Natural killer cell (primary cell): ENCODE data around the gene RSRP1. TPM values are rescaled to one million over a fixed set of nuclear protein-coding genes. Genes with fewer than 3 reads are reported as not detected.
"Not testable (repeated sequence)": the region's sequence is repeated elsewhere in the genome, so short reads cannot be mapped to it uniquely, and the experiment has no call there.

Experiments
- ATAC-seq, 3 donors: fragments of 150-1000 bp in 2 of 3; fragments of 200-7000 bp in 1 of 3; cut with Tn5 transposase; 1 replicate in 1 of 3; 2 replicates in 2 of 3; pipeline ENCODE4 v1.10.0; 2021; ENCODE audit warnings: mild to moderate bottlenecking in 2 of 3, moderate library complexity in 2 of 3
- DNase-seq, 2 donors: peaks; one replicate each; pipeline versions ENCODE4 v3.0.0 to v3.0.0-alpha.2; 2013 to 2021; ENCODE audit warnings: mixed read lengths in 1 of 2
- H3K27ac ChIP-seq: one replicate; pipeline ENCODE4 v1.5.1; 2013; ENCODE audit warnings: mild to moderate bottlenecking, low read length
- H3K27me3 ChIP-seq: one replicate; pipeline ENCODE4 v1.6.1; 2013; ENCODE audit warnings: low read length; ENCODE audit not compliant: control insufficient read depth, insufficient read depth
- H3K36me3 ChIP-seq: one replicate; pipeline ENCODE4 v1.6.1; 2013; ENCODE audit warnings: low read length; ENCODE audit not compliant: control insufficient read depth, insufficient read depth
- H3K4me1 ChIP-seq: one replicate; pipeline ENCODE4 v1.6.1; 2013; ENCODE audit warnings: low read length; ENCODE audit not compliant: control insufficient read depth, insufficient read depth
- H3K4me3 ChIP-seq: one replicate; pipeline ENCODE4 v1.5.1; 2013; ENCODE audit warnings: low read length
- H3K9me3 ChIP-seq: one replicate; pipeline ENCODE4 v1.6.1; 2013; ENCODE audit warnings: low read length; ENCODE audit not compliant: control insufficient read depth, insufficient read depth
- H3K27ac Mint-ChIP-seq, 2 donors: one replicate each; pipeline ENCODE4 v1.8.0; 2022; ENCODE audit warnings: mild to moderate bottlenecking in 2 of 2, mixed read lengths in 2 of 2, moderate library complexity in 1 of 2
- H3K27me3 Mint-ChIP-seq, 2 donors: one replicate each; pipeline ENCODE4 v1.8.0; 2022; ENCODE audit warnings: low read depth in 2 of 2, mixed read lengths in 2 of 2
- H3K36me3 Mint-ChIP-seq: one replicate; pipeline ENCODE4 v1.8.0; 2022; ENCODE audit warnings: mixed read lengths
- H3K4me1 Mint-ChIP-seq, 2 donors: one replicate each; pipeline ENCODE4 v1.8.0; 2022; ENCODE audit warnings: mixed read lengths in 2 of 2
- H3K4me3 Mint-ChIP-seq: one replicate; pipeline ENCODE4 v1.8.0; 2022; ENCODE audit warnings: mild to moderate bottlenecking, moderate library complexity, mixed read lengths
- H3K9me3 Mint-ChIP-seq, 2 donors: one replicate each; pipeline ENCODE4 v1.8.0; 2022; ENCODE audit warnings: mixed read lengths in 2 of 2
- WGBS: methylation state at CpG from one replicate; pipeline ENCODE4 v1.1.7; 2013; ENCODE audit warnings: missing lambda C conversion rate; ENCODE audit not compliant: insufficient coverage; 5-methylcytosine and 5-hydroxymethylcytosine counted together
- intact Hi-C: fragments of 100-400 bp; cut with micrococcal nuclease; formaldehyde crosslinking; loops from one replicate; pipeline ENCODE4 v1.14.2; 2022
- total RNA-seq, 4 donors: library from RNA; stranded (reverse); fragments of 120-200 nt in 1 of 4; gene quantifications; one replicate each; pipeline versions ENCODE4 v1.2.3 to v1.2.4, GENCODE V29; 2013 to 2022

The RSRP1 gene
- total RNA-seq, 3 donors from 2014 or later (not counting 1 experiment from before 2014, with no cell fraction given) = 473 to 602 (median 589) TPM

DNA sequence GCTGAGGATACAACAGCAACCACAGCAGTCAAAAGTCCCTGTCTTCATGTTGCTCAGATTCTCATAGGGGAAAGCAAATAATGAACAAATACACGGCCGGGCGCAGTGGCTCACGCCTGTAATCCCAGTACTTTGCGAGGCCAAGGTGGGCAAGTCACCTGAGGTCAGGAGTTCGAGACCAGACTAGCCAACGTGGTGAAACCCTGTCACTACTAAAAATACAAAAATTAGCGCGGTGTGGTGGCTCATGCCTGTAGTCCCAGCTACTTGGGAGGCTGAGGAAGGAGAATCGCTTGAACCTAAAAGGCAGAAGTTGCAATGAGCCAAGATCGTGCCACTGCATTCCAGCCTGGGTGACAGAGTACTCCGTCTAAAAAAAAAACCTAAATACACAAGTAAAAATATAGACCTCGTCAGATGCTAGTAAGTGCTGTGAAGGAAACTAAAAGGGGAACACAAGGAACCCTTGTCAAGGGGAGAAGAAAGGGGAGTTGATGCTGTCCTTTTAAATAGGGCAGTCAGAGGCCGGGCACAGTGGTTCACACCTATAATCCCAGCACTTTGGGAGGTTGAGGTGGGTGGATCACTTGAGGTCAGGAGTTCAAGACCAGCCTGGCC lies 21.0 kb upstream of the RSRP1 start:
- ATAC-seq, intact Hi-C loops, H3K36me3 ChIP-seq, DNase-seq, H3K9me3 ChIP-seq, H3K9me3 Mint-ChIP-seq, H3K36me3 Mint-ChIP-seq, H3K4me1 ChIP-seq, H3K4me1 Mint-ChIP-seq, H3K27me3 ChIP-seq, H3K4me3 Mint-ChIP-seq, H3K27me3 Mint-ChIP-seq: not testable (repeated sequence)
- H3K4me3 ChIP-seq = peak overlapping the region; percentile 19
- peak overlapping the region; percentile 47 for H3K27ac ChIP-seq
- 2% methylated on average over 6 of the region's 14 CpGs for WGBS
- H3K27ac Mint-ChIP-seq = peak overlapping the region in 1 of 2 donors; percentile 83

- peak overlapping the region; percentile 83 for H3K27ac ChIP-seq
- H3K4me1 ChIP-seq, H3K9me3 Mint-ChIP-seq, H3K9me3 ChIP-seq, intact Hi-C loops, H3K36me3 ChIP-seq, H3K36me3 Mint-ChIP-seq, H3K27me3 ChIP-seq, H3K27me3 Mint-ChIP-seq, H3K4me1 Mint-ChIP-seq, H3K4me3 Mint-ChIP-seq: not testable (repeated sequence)
- ATAC-seq (peak; percentile 81 to 92 (median 88)), DNase-seq (peak in 1 of 2 donors; percentile 84)
- peak overlapping the region in 1 of 2 donors; percentile 83 for H3K27ac Mint-ChIP-seq
- 0% methylated on average over 19 of the region's 56 CpGs for WGBS
- peak overlapping the region; percentile 54 for H3K4me3 ChIP-seq
Observed at GRCh38 chr1:25267288-25268142, 20.3 kb upstream of the RSRP1 start.

- Histone ChIP-seq H3K27ac (peak overlapping the region; percentile 83), H3K4me3 (peak overlapping the region; percentile 54)
- H3K4me1 ChIP-seq, H3K27me3 Mint-ChIP-seq, H3K9me3 Mint-ChIP-seq, intact Hi-C loops, H3K4me1 Mint-ChIP-seq, H3K9me3 ChIP-seq, H3K36me3 Mint-ChIP-seq, H3K36me3 ChIP-seq, H3K4me3 Mint-ChIP-seq, DNase-seq, H3K27me3 ChIP-seq: not testable (repeated sequence)
- H3K27ac Mint-ChIP-seq = peak overlapping the region in 1 of 2 donors; percentile 79
- peak; percentile 24 to 36 (median 32) for ATAC-seq
- whole genome bisulfite sequencing = 0% methylated on average over 4 of the region's 45 CpGs
Observed at GRCh38 chr1:25266554-25267287, 19.5 kb upstream of the RSRP1 start.

GRCh38 chr1:25260336-25260735 lies 13.1 kb upstream of the RSRP1 start:
- H3K27me3 ChIP-seq, H3K4me3 Mint-ChIP-seq, H3K4me3 ChIP-seq, ATAC-seq, H3K27ac ChIP-seq, H3K27ac Mint-ChIP-seq, H3K9me3 Mint-ChIP-seq, H3K9me3 ChIP-seq, H3K4me1 ChIP-seq, H3K36me3 Mint-ChIP-seq, H3K36me3 ChIP-seq, H3K27me3 Mint-ChIP-seq: not testable (repeated sequence)
- intact Hi-C loops = loop anchor here (5.0 kb wide), 1 partner anchor 77 kb away; the partner anchor contains the start of gene TMEM50A
- H3K4me1 Mint-ChIP-seq = peaks cover 0 to 18% of the 10 kb centered on the region in 2 donors
- 100% methylated on average over 2 of the region's 3 CpGs for WGBS
- DNase-seq = peak in 1 of 2 donors; percentile 1

DNA sequence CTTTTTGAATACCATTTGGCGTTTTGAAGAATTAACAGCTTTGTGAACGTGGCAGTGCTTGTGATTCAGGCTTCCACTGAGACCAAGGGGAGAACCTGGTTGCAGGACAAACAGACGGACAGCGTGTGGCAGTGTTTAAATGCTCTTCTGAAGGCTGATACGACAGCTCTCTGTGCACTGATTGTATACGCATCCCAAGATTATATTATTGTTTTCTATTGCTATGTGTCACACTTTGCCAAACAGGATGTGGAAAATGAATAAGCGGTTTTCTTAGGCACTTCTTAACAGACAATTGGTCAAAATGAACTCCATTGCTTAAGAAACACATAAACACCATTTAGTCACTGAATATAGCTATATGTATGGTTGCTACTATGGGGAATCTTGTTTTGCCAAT lies 12.6 kb upstream of the RSRP1 start:
- not testable (repeated sequence) for H3K4me1 ChIP-seq, H3K27ac Mint-ChIP-seq, H3K36me3 ChIP-seq, H3K4me3 Mint-ChIP-seq, H3K9me3 ChIP-seq, H3K27me3 Mint-ChIP-seq, H3K4me3 ChIP-seq, H3K9me3 Mint-ChIP-seq, H3K27me3 ChIP-seq, H3K36me3 Mint-ChIP-seq, H3K27ac ChIP-seq
- intact Hi-C loops = loop anchor here (5.0 kb wide), 1 partner anchor 77 kb away; the partner anchor contains the start of gene TMEM50A
- DNase-seq = peak in 1 of 2 donors; percentile 11
- peak; percentile 61 to 71 (median 63) for ATAC-seq
- H3K4me1 Mint-ChIP-seq = peaks cover 0 to 18% of the 10 kb centered on the region in 2 donors
- WGBS = 58% methylated on average over 2 of the region's 7 CpGs
